GM06990 (cell line): ENCODE measurements around the gene UGT1A6.

Experiments
- DNase-seq: peaks from one replicate; pipeline ENCODE4 v3.0.0-alpha.2; 2011; ENCODE audit not compliant: insufficient read length; ENCODE audit errors: extremely low read depth
- H3K27me3 ChIP-seq: replicated peaks from 2 replicates; pipeline ENCODE4 v1.6.0; 2011; ENCODE audit warnings: low read length; ENCODE audit not compliant: control insufficient read depth, insufficient read depth
- H3K36me3 ChIP-seq: 2 replicates; pipeline ENCODE4 v1.5.1; 2011; ENCODE audit warnings: low read length; ENCODE audit not compliant: control insufficient read depth, insufficient read depth
- H3K4me3 ChIP-seq: replicated peaks from 2 replicates; pipeline ENCODE4 v1.5.1; 2011; ENCODE audit warnings: low read depth, mild to moderate bottlenecking, control low read depth, low read length
- CTCF ChIP-seq: IDR thresholded peaks from 2 replicates; pipeline ENCODE4 v1.5.1; 2011; ENCODE audit warnings: low read length, control low read depth, mild to moderate bottlenecking, inconsistent platforms; ENCODE audit not compliant: insufficient read depth, poor library complexity, severe bottlenecking

UGT1A6 gene

GRCh38 chr2:233705911-233706506 is 13.3 kb downstream of the UGT1A6 start:
- Histone ChIP-seq H3K4me3 (no peak overlapping the region), H3K27me3 (no peaks in the 10 kb centered on the region), H3K36me3 (no peaks in the 10 kb centered on the region)
- no peak for TF ChIP-seq CTCF
- no peak for DNase-seq

GRCh38 chr2:233706720-233707119 is 14.0 kb downstream of the UGT1A6 start:
- Histone ChIP-seq H3K36me3 (no peaks in the 10 kb centered on the region), H3K4me3 (no peak overlapping the region), H3K27me3 (no peaks in the 10 kb centered on the region)
- TF ChIP-seq CTCF: no peak
- no peak for DNase-seq

GRCh38 chr2:233707940-233708644 is 15.4 kb downstream of the UGT1A6 start:
- Histone ChIP-seq H3K36me3 (no peaks in the 10 kb centered on the region), H3K4me3 (no peak overlapping the region), H3K27me3 (no peaks in the 10 kb centered on the region)
- DNase-seq: no peak
- TF ChIP-seq CTCF: no peak

- Histone ChIP-seq H3K36me3 (no peaks in the 10 kb centered on the region), H3K4me3 (no peak overlapping the region), H3K27me3 (no peaks in the 10 kb centered on the region)
- no peak for DNase-seq
- no peak for TF ChIP-seq CTCF
Measured at GRCh38 chr2:233708942-233709341, 16.3 kb downstream of the UGT1A6 start.

GRCh38 chr2:233711312-233712008 is 18.8 kb downstream of the UGT1A6 start:
- no peak for DNase-seq
- TF ChIP-seq CTCF: peak; percentile 96
- no peaks in the 10 kb centered on the region for H3K36me3 ChIP-seq

More at GRCh38 chr2:233711312-233712008, 18.8 kb downstream of the UGT1A6 start:
- Histone ChIP-seq H3K4me3 (no peak overlapping the region), H3K27me3 (no peaks in the 10 kb centered on the region)
